Omental fat pad (tissue), 4 donors: ENCODE measurements around the gene NT5DC1. TPM values are rescaled to one million over a fixed set of nuclear protein-coding genes. Genes with fewer than 3 reads are reported as not detected.
A peak's percentile ranks its signal among the peaks of the same experiment; 100 is the strongest.
"Not testable (repeated sequence)": the region's sequence is repeated elsewhere in the genome, so short reads cannot be mapped to it uniquely, and the experiment has no call there.

Experiments
- ATAC-seq: fragments of 150-250 bp; one replicate; pipeline ENCODE4 v1.9.1; 2016; ENCODE audit warnings: mild to moderate bottlenecking, moderate library complexity; ENCODE audit not compliant: low FRiP score
- DNase-seq: peaks from one replicate; pipeline ENCODE4 v3.0.0-alpha.2; 2019; ENCODE audit warnings: low spot score
- total RNA-seq, 4 donors: library from RNA; depleted of rRNA; stranded (reverse); fragments of >200 nt; gene quantifications; one replicate each; pipeline ENCODE4 v1.1.0, GENCODE V29; 2016
- TF ChIP-seq, protein P1 (sequence below), 3 donors: fragments of 450-650 bp; IDR thresholded peaks; one replicate each; pipeline ENCODE4 v1.5.1; 2016 to 2017; ENCODE audit warnings: antibody characterized with exemption in 3 of 3, mild to moderate bottlenecking in 3 of 3, moderate library complexity in 2 of 3

The NT5DC1 gene
- total RNA-seq, 4 donors from 2014 or later: 6.1 to 8.7 (median 8.2) TPM

DNA sequence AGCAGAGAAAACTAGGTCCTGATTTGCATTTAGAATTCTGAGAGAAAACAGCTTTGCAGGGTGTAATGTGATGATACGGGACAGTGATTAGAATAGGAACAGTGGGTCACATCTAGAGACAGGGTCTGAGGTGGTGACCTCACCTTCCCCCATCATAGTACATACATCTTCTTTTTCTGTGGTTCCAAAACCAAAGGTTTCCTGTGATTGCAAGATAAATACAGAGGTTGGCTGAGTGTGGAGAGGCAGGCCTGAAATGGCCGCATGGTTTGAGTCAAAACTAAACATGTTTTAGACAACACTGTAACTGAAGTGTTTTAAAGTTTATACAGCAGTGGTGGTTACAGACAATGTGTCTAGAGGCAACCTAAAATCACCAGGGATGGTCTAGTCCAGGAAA is 10.4 kb upstream of the NT5DC1 start:
- DNase-seq (no peak), ATAC-seq (no peak)
- TF ChIP-seq, protein P1, sequence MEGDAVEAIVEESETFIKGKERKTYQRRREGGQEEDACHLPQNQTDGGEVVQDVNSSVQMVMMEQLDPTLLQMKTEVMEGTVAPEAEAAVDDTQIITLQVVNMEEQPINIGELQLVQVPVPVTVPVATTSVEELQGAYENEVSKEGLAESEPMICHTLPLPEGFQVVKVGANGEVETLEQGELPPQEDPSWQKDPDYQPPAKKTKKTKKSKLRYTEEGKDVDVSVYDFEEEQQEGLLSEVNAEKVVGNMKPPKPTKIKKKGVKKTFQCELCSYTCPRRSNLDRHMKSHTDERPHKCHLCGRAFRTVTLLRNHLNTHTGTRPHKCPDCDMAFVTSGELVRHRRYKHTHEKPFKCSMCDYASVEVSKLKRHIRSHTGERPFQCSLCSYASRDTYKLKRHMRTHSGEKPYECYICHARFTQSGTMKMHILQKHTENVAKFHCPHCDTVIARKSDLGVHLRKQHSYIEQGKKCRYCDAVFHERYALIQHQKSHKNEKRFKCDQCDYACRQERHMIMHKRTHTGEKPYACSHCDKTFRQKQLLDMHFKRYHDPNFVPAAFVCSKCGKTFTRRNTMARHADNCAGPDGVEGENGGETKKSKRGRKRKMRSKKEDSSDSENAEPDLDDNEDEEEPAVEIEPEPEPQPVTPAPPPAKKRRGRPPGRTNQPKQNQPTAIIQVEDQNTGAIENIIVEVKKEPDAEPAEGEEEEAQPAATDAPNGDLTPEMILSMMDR (IDR thresholded peaks at IDR 0.05): no peak

DNA sequence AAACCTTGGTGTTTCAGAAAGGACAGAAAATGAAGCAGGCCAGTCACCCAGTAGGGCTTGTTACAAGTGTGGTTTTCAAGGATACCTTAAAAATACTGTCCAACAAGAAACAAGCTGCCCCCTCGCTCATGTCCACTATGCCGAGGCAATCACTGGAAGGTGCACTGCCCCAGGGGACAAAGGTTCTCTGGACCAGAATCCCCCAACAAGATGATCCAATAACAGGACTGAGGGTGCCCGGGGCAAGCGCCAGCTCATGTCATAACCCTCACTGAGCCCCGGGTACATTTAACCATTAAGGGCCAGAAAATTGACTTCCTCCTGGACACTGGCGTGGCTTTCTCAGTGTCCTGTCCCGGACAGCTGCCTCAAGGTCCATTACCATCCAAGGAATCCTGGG is 6.6 kb upstream of the NT5DC1 start:
- DNase-seq (no peak), ATAC-seq (no peak)
- TF ChIP-seq, protein P1 (IDR thresholded peaks at IDR 0.05): no peak

DNA sequence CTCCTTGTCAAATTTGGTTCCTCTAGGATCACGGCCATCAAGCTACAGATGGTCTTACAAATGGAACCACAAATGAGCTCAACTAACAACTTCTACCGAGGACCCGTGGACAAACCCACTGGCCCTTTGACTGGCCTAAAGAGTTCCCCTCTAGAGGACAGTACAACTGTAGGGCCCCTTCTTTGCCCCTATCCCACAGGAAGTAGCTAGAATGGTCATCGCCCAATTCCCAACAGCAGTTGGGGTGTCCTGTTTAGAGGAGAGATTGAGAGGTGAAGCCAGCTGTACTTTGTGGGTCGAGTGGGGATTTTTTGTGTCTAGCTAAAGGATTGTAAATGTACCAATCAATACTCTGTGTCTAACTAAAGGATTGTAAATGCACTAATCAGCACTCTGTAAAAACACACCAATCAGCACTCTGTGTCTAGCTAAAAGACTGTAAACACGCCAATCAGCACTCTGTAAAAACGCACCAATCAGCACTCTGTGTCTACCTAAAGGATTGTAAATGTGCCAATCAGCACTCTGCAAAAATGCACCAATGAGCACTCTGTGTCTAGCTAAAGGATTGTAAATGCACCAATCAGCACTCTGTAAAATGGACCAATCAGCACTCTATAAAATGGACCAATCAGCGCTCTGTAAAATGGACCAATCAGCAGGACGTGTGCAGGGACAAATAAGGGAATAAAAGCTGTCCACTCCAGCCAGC is 4.4 kb upstream of the NT5DC1 start:
- not testable (repeated sequence) for ATAC-seq, DNase-seq

DNA sequence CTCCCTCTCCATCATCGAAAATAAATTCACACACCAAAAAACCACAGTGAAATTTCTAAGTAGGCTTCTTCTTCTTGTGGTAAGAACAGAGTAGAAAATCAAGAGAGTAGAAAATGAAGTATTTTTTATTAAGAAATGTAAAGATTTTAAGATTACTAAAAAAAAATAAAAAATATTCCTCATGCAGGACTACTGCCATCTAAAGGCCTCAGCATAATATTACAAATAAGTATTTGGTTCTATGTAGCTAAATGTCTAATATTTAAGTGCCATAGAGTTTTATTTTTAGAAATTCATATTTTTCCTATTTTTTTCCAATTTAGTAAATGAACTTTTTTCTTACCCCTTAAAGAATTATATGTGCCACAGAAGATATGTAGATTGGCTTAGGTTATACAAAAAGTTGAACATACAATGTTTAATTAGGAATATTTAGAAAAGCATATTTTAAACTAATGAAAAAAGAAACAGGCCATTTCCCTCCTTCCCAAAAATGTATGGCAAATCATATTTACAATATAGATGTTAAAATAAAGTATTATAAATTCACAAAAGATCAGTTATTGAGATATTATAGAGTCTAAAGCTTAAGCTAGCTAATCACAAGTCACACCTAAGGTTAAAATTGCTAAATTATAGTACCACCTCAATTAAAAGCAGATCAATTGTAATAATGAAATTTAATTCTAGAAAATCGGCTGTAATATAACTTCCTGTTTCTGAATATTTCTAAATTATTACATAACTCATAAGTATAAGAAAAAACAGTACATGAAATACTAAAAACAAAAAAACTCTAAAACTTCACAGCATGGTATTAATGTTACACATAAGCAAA is 3.5 kb upstream of the NT5DC1 start:
- TF ChIP-seq, protein P1 (IDR thresholded peaks at IDR 0.05): no peak
- ATAC-seq: no peak
- no peak for DNase-seq

DNA sequence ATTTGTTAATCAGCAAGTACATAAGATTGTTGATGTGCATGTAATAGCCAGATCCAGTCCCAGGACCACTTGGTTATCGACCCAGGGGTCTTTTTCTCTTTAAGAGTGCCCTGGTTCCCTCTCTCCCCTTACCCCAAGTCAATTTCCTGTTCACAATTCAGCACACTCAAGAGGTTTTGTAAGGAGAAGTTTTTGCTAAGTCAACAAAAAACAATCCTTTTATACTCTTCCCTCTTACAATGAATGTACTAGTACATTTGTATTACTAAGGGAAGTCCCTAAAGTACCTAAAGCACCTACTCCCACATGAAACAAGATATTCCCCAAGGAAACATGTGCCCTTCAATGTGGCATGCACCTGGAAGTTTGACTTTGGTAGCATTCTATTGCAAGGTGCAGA is 1.6 kb upstream of the NT5DC1 start:
- TF ChIP-seq, protein P1 (IDR thresholded peaks at IDR 0.05): no peak
- DNase-seq (no peak), ATAC-seq (no peak)

DNA sequence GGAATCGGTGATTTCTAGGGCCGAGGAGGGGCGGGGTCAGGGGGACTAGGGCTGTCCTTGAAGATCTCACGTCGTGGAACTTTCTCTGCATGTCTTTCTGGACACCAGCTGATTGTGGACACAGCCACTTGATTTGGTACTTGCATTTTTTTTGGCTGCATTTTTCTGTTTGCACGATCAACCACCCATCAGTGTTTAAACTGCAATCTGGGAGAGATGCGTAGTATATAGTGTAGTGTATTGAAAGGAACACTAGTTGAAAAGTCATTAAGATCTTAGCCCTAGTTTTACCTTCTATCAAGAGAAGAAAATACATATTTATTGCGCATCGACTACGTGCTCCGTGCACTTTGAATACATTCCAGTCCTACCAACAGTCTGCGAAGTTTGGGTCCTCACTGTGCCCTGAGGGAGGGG is 657 bp downstream of the NT5DC1 start:
- TF ChIP-seq, protein P1 (IDR thresholded peaks at IDR 0.05): no peak
- DNase-seq: peak; percentile 35
- no peak for ATAC-seq

DNA sequence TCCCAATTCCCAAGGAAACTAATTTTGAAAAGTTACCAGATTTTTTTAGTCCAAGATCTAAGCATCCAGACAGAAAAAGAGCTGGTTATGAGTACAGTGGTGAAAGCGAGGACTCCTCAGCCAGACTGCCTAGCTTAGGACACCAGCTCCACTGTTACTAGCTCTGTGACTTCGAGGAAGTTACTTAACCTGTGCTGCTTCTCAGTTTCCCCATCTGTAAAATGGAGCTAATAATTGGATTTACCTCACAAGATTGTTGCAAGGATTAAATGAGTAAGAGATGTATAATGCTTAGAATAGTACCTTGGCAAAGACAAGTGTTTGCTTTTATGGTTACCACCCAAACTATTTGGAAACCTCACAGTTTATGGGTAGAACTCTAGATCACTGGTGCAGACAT is 1.1 kb downstream of the NT5DC1 start:
- DNase-seq: no peak
- TF ChIP-seq, protein P1 (IDR thresholded peaks at IDR 0.05): no peak

More for the DNA sequence above, 1.1 kb downstream of the NT5DC1 start:
- no peak for ATAC-seq
